UCSD-AML1 (cell line): ENCODE measurements around the gene DPYD.

Experiments used
- DNase-seq: peaks from one replicate; lab custom pipeline; 2025; ENCODE audit not compliant: unreplicated experiment; lab: John Stamatoyannopoulos, UW

The DPYD gene

DNA sequence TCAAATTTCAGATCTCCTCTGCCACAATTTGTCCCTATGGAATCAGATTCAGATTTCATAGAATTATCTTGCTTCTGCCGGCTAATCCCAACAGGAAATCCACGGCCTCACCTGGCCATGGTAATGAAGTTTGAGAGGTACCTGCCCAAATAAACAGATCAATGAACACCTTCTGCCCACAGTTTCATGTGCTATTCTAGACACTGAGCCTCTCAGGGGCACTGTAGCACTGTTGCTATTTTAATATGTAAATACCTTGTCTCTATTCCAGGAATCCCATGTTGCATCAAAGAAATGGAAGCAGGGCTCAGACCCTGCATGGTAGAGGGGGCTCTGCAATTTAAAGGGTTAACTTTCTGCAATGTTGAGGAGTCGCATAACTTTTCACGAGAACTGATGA, 606.1 kb downstream of the DPYD start:
- no peak for DNase-seq

GRCh38 chr1:97308131-97308530, 612.7 kb downstream of the DPYD start:
- DNase-seq = no peak

DNA sequence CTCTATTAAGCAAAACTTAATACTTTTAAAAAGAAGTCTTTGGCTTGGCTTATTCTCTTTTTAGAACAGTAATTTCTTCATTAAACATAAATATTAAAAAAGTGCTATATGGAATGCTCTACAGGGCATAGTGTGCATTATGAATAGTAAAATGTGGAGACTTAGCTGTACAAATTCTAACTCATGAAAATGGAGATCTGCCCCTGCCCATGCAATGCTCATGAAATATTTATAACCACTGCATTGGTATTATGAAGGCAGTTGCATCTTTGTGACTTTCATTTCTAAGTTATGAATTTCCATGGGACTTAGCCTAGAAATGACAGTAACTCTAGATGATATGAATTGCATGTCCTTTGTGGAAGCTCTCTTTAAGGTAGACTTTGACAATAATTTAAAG, 613.3 kb downstream of the DPYD start:
- DNase-seq = no peak

GRCh38 chr1:97307151-97307550, 613.7 kb downstream of the DPYD start:
- no peak for DNase-seq

GRCh38 chr1:97306504-97306903, 614.3 kb downstream of the DPYD start:
- no peak for DNase-seq

DNA sequence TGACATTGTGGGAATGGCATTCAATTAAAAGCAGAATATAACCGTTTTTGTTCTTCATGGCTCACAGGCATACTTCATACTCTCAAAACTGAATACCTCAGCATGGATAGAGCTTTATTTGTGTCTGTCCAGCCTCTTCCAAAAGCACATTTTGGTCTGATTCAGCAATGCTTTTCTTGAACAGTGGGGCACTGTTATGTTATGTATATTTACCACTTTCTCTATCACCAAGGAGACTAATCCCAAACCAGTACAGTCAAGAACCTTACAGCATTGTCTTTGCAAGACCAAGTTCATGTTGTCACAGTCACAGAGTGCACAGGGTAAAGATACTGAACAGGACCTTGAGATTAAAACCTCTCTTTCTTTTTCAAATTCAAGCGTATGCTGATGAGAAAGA, 616.5 kb downstream of the DPYD start:
- no peak for DNase-seq

DNA sequence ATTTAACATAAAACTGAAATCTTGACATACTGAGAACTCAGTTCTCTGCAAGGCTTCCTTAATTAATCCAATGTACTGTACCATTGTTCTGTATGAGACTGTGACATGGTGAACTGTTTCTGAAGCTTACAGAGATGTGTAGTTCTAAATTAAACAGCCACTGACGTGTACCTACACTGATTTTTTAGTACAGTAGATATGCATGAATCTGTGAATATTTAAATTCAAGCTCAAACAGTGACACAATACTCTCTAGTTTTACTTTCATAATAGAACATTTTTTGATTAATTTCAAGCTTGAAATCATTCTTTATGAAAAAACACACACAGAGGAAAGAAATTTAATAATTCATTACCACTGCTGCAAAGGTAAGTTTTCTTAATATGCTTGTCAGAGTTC, 621.9 kb downstream of the DPYD start:
- no peak for DNase-seq

DNA sequence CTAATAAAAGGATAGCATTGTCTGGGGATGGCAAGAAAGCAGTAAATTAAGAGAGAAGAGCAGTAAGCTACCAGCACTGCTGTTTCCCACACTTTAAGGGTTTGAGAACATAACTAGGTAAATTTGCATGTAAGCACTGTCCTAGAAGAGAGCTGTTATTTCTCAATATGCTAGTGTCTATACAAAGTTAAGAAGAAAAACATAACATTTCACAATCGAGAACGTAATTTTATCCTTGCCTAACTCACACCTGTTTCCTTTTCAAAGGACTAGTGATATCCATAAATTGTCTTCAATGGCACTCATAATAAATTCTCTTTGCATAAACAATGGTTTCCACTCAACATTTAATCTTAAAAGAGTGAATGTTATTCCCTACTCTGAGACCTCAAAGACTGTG, 623.2 kb downstream of the DPYD start:
- no peak for DNase-seq

- no peak for DNase-seq
Measured at GRCh38 chr1:97281962-97282361, 638.9 kb downstream of the DPYD start.

- DNase-seq = no peak
Measured at GRCh38 chr1:97277891-97278654, 642.8 kb downstream of the DPYD start.

GRCh38 chr1:97271916-97272788, 648.7 kb downstream of the DPYD start:
- DNase-seq = no peak

DNA sequence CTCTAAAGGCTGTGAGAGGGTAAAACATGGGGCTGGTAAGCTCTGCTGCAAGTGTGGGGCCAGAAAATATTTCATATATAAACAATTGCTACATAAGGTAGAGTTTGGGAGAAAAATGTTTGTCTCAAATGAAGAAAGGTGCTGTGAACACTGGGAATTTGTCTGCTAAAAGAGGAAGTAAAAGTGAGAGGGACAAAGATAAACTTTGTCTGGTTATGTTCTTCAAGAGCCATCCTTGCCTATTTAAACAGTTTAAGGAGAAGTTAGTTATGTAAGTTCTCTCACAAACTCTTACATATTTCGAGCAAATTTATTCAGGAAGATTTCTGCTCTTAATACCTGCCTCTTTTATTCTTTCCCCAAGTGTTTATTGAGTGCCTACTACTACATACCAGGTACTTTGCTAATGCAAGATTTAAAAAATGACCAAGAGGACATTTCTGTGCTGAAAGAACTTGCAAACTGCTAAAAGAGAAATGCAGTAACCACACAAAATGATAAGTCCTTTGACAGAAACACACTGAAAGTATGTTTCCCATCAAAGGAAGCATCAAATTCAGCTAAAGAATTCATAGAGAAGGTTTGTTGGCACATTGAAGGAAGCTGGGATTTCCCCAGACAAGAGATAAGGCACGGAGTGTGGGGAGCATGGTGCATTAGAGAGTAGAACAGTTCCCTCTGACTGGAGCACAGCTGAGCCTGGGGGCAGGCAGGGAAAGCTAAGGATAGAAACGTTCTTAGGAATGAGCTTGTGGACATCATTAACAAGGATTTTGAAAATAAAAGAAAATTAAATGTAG, 650.1 kb downstream of the DPYD start:
- no peak for DNase-seq

DNA sequence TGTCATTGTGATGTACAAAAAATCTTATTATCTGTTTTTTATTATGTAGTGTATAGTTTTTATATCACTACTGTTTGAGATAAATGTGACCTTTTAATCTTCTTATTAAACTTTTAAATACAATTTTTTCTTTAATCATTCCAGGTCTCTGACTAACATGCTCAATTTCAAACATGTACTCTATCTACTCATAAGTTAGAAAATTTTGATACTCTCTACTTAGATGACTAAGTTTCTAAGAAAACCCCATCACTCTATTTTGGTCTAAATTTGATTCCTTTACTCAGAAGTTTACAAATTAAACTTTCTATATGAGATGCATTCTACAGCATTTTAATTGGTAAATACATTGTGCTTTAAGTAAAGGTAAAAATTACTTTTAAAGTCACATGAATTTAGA, 655.2 kb downstream of the DPYD start:
- DNase-seq = no peak

DNA sequence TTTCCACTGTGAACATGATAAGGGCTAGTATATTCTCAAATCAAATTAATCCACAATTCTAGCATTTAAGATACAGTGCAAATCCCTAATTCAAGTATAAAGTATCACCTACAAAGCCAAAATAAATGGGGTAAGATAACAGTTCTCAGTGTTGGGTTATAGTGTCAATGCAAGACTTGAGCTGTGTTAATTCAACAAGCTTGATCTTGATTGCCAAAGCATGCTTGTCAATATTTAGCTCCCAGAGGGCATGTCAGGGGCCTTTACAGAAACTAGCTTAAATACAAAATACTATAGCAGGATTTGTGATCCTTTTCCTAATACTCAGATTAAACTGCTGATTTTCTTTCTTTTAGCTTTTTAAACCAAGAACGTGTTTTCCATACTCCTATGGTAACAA, 658.0 kb downstream of the DPYD start:
- DNase-seq = no peak

GRCh38 chr1:97258597-97258996, 662.2 kb downstream of the DPYD start:
- no peak for DNase-seq

GRCh38 chr1:97254731-97255463, 665.9 kb downstream of the DPYD start:
- DNase-seq = no peak

GRCh38 chr1:97252925-97253324, 667.9 kb downstream of the DPYD start:
- DNase-seq = no peak

GRCh38 chr1:97252076-97252475, 668.8 kb downstream of the DPYD start:
- DNase-seq = no peak

- DNase-seq = no peak
Measured at GRCh38 chr1:97247196-97247595, 673.6 kb downstream of the DPYD start.

DNA sequence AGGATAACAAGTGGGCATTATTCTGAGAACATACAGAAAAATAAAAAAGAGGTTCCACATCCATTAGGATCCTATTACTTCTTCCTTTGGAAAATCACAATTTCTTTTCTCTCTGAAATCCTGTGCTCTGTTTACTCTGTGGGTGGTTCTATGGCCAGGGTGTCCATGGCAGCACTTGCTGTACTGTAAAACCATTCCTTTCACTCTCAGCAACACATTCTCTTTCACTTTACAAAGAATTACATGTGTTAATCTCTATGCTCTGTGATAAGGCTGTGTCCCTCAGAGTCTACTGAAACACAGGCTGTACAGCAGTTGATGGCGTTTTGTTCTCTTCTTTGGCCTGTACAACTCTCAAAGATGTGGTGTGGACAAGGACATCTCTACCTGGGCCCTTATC, 675.2 kb downstream of the DPYD start:
- no peak for DNase-seq

DNA sequence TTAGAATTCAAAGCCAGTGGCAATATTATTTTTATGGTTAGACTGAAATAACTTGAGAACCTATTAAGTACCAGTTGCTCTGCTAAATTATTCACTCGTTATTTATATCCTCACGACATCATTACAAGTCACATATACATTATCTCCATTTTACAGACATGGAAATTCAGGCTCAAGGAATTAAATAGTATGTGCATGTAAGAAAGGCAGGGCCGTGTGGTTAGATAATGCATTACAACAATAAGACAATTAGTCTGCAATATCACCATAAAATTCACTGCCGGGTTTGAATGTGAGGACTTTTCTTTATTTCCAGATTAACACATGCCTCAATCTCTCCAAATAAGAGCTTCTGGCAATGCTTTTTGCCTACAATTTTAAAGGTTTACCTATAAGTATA, 675.8 kb downstream of the DPYD start:
- no peak for DNase-seq
